Measurements from ENCODE around the gene GAB3.
A peak's percentile ranks its signal among the peaks of the same experiment; 100 is the strongest.
"Not testable (repeated sequence)": the region's sequence is repeated elsewhere in the genome, so short reads cannot be mapped to it uniquely, and the experiment has no call there.

GAB3 gene

DNA sequence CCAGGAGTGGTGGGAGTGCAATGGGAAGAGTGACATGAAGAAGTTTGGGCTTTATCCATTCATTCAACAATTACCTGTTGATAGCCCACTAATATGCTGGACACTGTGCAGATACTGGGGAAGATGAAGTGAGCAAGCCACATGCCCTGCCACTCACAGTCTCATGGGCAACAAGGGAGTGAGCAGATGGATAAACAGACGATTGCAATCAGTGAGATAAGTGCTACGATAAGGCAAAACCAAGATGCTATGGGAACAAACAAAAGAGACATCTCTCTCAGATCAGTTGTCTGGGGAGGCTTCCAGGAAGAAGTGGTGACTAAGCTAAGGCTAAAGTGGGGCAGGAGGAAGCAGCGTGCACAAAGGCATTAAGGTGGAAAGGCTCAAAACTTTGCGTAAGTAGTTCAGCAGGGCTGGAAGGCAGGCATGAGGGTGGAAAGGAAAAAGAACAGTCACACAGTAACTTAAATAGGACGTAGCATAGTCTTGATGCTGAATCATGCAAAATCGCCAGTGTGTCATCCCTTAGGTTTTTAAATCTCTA is 31.7 kb downstream of the GAB3 start:
- no peak for FAIRE-seq

DNA sequence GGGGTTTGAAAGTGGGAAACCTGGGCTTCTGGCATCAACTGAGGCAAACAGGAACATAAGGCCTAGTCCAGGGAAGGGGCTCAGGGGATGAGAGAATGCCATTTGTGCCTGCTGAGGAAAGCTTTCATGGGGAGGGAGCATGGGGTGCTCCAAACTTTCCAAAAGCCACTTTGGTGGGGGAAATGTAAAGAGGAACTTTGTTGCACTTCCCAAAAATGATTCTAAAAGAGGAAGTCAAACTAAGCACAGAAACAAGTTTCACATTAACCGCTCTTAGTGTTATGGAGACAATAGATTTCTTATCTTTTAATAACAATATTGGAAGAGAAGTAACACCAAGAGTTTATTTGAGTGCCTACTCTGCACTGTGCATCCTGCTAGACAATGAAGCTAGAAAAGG is 32.3 kb downstream of the GAB3 start:
- FAIRE-seq: no peak

DNA sequence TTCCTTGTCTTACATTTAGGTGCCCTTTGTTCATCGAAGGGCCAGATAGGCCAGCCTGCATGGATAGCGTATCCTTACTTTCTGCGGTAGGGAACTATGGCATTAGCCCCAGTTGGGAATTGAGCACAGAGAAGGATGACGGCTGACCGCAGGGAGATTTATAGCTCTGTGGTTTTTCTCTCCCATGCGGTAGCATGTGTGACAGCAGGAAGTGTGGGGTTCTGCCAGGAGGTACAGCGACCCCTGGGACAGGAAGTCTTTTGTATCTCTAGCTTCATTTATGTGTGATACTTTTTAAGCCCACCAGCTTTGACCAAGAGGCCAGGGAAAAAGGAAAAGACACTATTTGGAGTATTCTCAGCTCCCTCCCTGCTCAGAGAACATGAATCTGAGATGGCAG is 33.1 kb downstream of the GAB3 start:
- no peak for FAIRE-seq

DNA sequence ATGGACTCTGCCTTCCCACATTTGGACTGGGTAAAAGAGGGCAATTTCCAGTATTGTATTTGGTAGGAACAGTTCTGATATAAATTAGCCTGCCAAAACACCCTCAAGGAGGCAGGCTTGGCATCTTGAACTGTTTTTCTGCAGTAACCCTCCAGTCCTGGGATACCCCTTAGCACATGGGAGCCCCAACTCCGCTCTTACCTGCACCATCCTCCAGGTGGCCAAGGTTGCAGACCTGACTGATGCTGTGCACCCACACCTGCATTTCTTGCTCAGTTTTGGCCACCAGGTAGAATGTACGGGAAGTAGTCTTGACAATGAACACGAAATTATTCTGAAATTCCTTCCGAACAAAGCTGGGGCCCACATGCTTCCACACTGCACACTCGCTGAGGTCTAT is 35.1 kb downstream of the GAB3 start:
- FAIRE-seq: no peak

DNA sequence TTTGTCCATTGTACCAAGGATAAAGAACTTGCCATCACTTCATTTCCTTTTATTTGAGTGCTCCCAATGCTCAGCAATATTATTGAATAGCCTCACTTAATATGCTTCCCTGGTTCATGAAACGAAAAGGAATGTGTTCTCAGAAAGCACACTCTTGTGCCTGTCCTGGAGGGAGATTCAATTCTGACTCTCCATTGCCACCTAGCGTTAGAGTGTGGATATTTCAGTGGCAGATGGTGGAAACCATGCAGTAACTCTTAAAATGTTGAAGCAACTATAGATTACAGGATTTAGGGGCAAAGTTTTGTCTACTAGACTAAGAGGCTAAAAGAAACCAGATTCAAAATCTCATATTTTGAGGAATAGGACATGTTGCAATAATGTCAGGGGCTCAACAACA is 36.0 kb downstream of the GAB3 start:
- FAIRE-seq: peak; percentile 95

- no peak for FAIRE-seq
Observed at GRCh38 chrX:154712781-154713740, 37.8 kb downstream of the GAB3 start.

GRCh38 chrX:154711264-154711663 is 39.6 kb downstream of the GAB3 start:
- FAIRE-seq: no peak

- no peak for FAIRE-seq
Observed at GRCh38 chrX:154710309-154710708, 40.6 kb downstream of the GAB3 start.

DNA sequence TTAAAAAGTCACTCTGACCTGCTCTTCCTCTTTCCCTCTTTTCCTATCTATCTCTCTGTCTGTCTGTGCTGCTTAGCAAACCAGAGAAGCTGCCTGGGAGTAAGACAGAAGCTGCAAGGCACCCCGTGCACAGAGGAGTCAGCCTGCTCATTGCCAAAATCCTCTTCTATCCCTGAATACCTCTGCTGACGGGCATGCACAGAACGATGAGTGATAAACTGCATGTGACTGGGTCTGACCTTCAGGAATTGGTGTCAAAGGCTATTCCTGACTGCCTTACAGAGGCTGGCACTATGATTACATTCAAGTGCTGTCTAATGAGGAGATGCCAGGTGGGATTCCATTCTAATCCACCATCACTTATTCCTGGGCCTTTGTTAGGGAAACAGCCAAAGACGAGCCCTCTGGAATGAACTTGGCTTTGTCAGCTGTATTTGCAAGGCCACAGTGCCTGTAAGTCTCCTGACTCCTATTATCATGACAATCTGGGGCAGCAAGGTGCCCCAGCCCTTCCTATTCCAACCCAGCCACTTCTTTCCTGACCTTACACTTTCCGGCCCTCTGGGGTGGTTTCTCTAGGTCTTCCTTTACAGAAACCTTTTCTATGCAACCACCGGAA is 52.1 kb downstream of the GAB3 start:
- FAIRE-seq: no peak

DNA sequence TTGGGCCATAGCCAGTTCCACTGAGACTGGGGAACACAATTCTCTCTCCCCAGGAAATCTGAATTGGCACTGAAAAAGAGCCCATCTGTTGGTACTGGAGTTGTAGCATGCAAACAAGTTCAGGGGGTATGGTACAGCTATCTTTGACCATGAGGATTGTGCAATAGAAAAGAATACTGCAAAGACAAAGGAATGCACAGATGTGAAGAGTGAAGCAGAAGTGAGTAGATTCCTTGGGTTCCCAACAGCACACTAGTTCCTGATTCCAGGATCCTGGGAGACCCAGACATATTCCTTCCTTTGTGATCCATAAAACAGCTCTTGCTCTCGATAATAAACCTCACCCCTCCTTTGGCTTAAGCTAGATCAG is 54.2 kb downstream of the GAB3 start:
- FAIRE-seq: no peak

- FAIRE-seq: no peak
Observed at GRCh38 chrX:154695911-154696675, 54.8 kb downstream of the GAB3 start.

DNA sequence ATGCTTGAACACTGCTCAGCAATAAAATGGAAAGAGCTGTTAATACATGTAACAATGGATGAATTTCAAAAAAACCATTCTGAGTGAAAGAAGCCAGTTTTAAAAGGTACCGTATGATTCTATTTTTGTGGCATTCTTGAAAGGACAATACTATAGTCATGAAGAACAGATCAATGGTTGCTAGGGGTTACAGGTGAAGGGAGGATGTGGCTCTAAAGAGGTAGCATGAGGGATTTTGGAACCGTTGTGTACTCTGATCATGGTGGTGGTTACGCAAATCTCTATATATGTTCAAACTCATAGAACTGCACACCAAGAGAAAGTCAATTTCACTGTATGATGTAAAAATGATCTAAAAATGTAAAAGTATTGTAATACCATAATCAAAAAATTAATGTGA is 57.5 kb downstream of the GAB3 start:
- FAIRE-seq: no peak

DNA sequence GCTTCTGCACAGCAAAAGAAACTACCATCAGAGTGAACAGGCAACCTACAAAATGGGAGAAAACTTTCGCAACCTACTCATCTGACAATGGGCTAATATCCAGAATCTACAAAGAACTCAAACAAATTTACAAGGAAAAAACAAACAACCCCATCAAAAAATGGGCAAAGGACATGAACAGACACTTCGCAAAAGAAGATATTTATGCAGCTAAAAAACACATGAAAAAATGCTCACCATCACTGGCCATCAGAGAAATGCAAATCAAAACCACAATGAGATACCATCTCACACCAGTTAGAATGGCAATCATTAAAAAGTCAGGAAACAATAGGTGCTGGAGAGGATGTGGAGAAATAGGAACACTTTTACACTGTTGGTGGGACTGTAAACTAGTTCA is 60.4 kb downstream of the GAB3 start:
- FAIRE-seq: not testable (repeated sequence)

DNA sequence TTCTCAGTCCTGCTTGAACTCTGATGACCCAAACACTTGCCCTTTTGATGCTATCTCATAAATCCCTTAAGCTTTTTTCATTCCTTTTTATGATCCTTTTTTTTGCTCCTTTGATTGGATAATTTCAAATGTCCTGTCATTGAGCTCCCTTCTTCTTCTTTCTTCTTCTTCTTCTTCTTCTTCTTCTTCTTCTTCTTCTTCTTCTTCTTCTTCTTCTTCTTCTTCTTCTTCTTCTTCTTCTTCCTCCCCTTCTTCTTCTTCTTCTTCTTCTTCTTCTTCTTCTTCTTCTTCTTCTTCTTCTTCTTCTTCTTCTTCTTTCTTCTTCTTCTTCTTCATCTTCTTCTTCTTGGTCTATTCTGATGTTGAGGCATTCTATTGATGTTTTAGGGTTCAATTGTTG is 78.8 kb downstream of the GAB3 start:
- FAIRE-seq: not testable (repeated sequence)

DNA sequence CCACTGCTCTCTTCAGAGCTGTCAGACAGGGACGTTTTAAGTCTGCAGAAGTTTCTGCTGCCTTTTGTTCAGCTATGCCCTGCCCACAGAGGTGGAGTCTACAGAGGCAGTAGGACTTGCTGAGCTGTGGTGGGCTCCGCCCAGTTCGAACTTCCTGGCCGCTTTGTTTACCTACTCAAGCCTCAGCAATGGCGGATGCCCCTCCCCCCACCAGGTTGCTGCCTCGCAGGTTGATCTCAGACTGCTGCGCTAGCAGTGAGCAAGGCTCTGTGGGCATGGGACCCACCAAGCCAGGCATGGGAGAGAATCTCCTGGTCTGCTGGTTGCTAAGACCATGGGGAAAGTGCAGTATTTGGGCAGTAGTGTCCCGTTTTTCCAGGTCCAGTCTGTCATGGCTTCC is 80.0 kb downstream of the GAB3 start:
- FAIRE-seq: not testable (repeated sequence)

- no peak for FAIRE-seq
Observed at GRCh38 chrX:154661899-154662298, 89.0 kb downstream of the GAB3 start.

- no peak for FAIRE-seq
Observed at GRCh38 chrX:154661170-154661569, 89.7 kb downstream of the GAB3 start.

DNA sequence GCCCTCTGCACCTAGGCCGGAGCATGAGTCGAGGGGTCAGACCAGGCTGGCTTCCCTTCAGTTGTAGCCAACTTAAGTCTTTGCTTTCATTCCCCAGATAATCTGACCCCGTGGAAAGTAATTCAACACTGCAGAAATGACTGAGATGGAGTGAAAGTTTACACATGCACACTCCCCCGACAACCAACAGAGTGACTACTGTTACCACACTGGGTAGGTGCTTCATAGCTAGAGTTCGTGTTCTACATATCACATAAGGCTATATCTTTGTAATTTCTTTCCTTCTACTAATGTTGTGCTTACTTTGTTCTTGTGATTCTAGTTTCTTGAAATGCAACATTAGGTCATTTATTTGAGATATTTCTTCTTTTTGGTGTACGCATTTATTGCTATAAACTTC is 90.3 kb downstream of the GAB3 start:
- no peak for FAIRE-seq

- FAIRE-seq: no peak
Observed at GRCh38 chrX:154658957-154659356, 91.9 kb downstream of the GAB3 start.

GRCh38 chrX:154658187-154658586 is 92.7 kb downstream of the GAB3 start:
- FAIRE-seq: no peak

DNA sequence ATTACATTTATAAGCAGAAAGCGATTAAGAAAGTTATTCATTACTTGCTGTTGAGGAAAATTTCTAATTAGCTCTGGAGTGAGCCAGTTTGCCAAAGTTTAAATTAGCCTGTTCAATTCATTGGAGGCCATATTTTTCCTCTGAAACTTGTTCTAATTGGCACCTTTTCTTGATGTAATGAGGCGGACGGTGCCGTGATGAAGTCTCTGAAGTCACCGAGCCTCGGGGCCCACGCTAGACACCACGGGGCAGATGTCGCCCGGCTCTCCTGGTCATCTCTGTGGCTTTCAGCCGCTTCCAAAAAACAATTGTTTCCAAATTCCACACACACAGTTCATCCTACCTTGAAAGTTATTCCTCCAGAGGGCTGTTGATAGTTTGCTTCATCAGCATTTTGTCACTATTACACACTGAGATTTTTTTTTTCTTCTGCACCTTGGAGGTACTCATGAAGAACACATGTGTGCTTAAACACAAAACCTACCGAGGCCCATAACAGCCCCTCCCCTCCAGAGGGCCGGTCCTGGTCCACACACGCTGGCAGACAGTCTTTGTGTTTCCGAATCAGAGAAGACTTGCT is 93.6 kb downstream of the GAB3 start:
- FAIRE-seq: no peak

GRCh38 chrX:154655786-154656185 is 95.1 kb downstream of the GAB3 start:
- no peak for FAIRE-seq

- FAIRE-seq: no peak
Observed at GRCh38 chrX:154655346-154655745, 95.5 kb downstream of the GAB3 start.

Measured in A204.1 (cell line).